Astrocyte (in vitro differentiated cells and primary cell): ENCODE measurements around the gene ZNF23. TPM values are rescaled to one million over a fixed set of nuclear protein-coding genes. Genes with fewer than 3 reads are reported as not detected.

ENCODE experiments used
- DNase-seq: peaks from one replicate; pipeline ENCODE4 v3.0.0-alpha.2; 2010; ENCODE audit warnings: low read depth
- FAIRE-seq: peaks from 2 replicates; lab custom pipeline; 2011; peaks lifted over from hg19 to GRCh38; lab: Jason Lieb, UNC
- H2AFZ ChIP-seq: 2 replicates; pipeline ENCODE4 v1.6.0; 2012; ENCODE audit warnings: low read depth, low read length, inconsistent platforms
- H3K27ac ChIP-seq: 2 replicates; pipeline ENCODE4 v1.5.1; 2011; ENCODE audit warnings: low read depth, low read length, inconsistent platforms
- H3K27me3 ChIP-seq: 2 replicates; pipeline ENCODE4 v1.6.0; 2011; ENCODE audit warnings: low read length, inconsistent platforms; ENCODE audit not compliant: insufficient read depth
- H3K36me3 ChIP-seq: 2 replicates; pipeline ENCODE4 v1.5.1; 2011; ENCODE audit warnings: low read length, inconsistent platforms; ENCODE audit not compliant: insufficient read depth
- H3K4me1 ChIP-seq: 2 replicates; pipeline ENCODE4 v1.5.1; 2011; ENCODE audit warnings: low read length, inconsistent platforms; ENCODE audit not compliant: insufficient read depth
- H3K4me2 ChIP-seq: 2 replicates; pipeline ENCODE4 v1.6.0; 2012; ENCODE audit warnings: low read length, inconsistent platforms
- H3K4me3 ChIP-seq: 2 replicates; pipeline ENCODE4 v1.5.1; 2011; ENCODE audit warnings: low read depth, mild to moderate bottlenecking, low read length, inconsistent platforms; ENCODE audit not compliant: insufficient read depth
- H3K79me2 ChIP-seq: 2 replicates; pipeline ENCODE4 v1.6.0; 2012; ENCODE audit warnings: mild to moderate bottlenecking, low read length, inconsistent platforms; ENCODE audit not compliant: insufficient read depth
- H3K9ac ChIP-seq: 2 replicates; pipeline ENCODE4 v1.6.0; 2012; ENCODE audit warnings: mild to moderate bottlenecking, low read length, inconsistent platforms
- H3K9me3 ChIP-seq: 2 replicates; pipeline ENCODE4 v1.5.1; 2012; ENCODE audit warnings: low read depth, mild to moderate bottlenecking, low read length, inconsistent platforms; ENCODE audit not compliant: insufficient read depth
- H4K20me1 ChIP-seq: 2 replicates; pipeline ENCODE4 v1.6.0; 2012; ENCODE audit warnings: low read length, inconsistent platforms; ENCODE audit not compliant: insufficient read depth
- H3K27ac Mint-ChIP-seq: one replicate; pipeline ENCODE4 v1.8.0; 2021; ENCODE audit warnings: mild to moderate bottlenecking, mixed read lengths; ENCODE audit not compliant: unreplicated experiment
- H3K27me3 Mint-ChIP-seq: one replicate; pipeline ENCODE4 v1.8.0; 2021; ENCODE audit warnings: low read depth, mixed read lengths; ENCODE audit not compliant: unreplicated experiment
- H3K36me3 Mint-ChIP-seq: one replicate; pipeline ENCODE4 v1.8.0; 2021; ENCODE audit warnings: low read depth, mixed read lengths; ENCODE audit not compliant: unreplicated experiment
- H3K4me1 Mint-ChIP-seq: one replicate; pipeline ENCODE4 v1.8.0; 2021; ENCODE audit warnings: low read depth, mixed read lengths; ENCODE audit not compliant: unreplicated experiment
- H3K4me3 Mint-ChIP-seq: one replicate; pipeline ENCODE4 v1.8.0; 2021; ENCODE audit warnings: mild to moderate bottlenecking, moderate library complexity, mixed read lengths; ENCODE audit not compliant: unreplicated experiment
- H3K9me3 Mint-ChIP-seq: one replicate; pipeline ENCODE4 v1.8.0; 2021; ENCODE audit warnings: mild to moderate bottlenecking, mixed read lengths; ENCODE audit not compliant: unreplicated experiment
- EZH2 ChIP-seq: IDR thresholded peaks from 2 replicates; pipeline ENCODE4 v1.6.1; 2012; ENCODE audit warnings: mild to moderate bottlenecking, low read length, inconsistent platforms; ENCODE audit not compliant: insufficient read depth
- total RNA-seq: library from RNA; stranded (reverse); gene quantifications from 2 replicates; pipeline ENCODE4 v1.2.1, GENCODE V29; 2021
- TF ChIP-seq, protein P1 (sequence below): IDR thresholded peaks from 2 replicates; pipeline ENCODE4 v1.5.1; 2011; ENCODE audit warnings: low read depth, mild to moderate bottlenecking, inconsistent platforms, low read length, moderate library complexity; ENCODE audit not compliant: insufficient read depth

ZNF23 gene
- total RNA-seq, 1 donor from 2014 or later: 12.4 TPM

- Histone ChIP-seq H3K36me3 (no peaks in the 10 kb centered on the region), H3K4me2 (no peak overlapping the region), H3K27me3 (no peaks in the 10 kb centered on the region), H3K4me3 (no peak overlapping the region), H3K9me3 (peaks cover 3% of the 10 kb centered on the region), H3K79me2 (no peaks in the 10 kb centered on the region), H3K4me1 (no peaks in the 10 kb centered on the region), H3K27ac (no peak overlapping the region), H4K20me1 (no peaks in the 10 kb centered on the region), H3K9ac (no peak overlapping the region), H2AFZ (no peak overlapping the region)
- Mint-ChIP-seq H3K27me3 (peaks cover 20% of the 10 kb centered on the region), H3K4me1 (no peaks in the 10 kb centered on the region), H3K9me3 (peaks cover 12% of the 10 kb centered on the region), H3K4me3 (no peak overlapping the region), H3K27ac (no peak overlapping the region), H3K36me3 (peaks cover 3% of the 10 kb centered on the region)
- no peak for TF ChIP-seq EZH2
- TF ChIP-seq, protein P1, sequence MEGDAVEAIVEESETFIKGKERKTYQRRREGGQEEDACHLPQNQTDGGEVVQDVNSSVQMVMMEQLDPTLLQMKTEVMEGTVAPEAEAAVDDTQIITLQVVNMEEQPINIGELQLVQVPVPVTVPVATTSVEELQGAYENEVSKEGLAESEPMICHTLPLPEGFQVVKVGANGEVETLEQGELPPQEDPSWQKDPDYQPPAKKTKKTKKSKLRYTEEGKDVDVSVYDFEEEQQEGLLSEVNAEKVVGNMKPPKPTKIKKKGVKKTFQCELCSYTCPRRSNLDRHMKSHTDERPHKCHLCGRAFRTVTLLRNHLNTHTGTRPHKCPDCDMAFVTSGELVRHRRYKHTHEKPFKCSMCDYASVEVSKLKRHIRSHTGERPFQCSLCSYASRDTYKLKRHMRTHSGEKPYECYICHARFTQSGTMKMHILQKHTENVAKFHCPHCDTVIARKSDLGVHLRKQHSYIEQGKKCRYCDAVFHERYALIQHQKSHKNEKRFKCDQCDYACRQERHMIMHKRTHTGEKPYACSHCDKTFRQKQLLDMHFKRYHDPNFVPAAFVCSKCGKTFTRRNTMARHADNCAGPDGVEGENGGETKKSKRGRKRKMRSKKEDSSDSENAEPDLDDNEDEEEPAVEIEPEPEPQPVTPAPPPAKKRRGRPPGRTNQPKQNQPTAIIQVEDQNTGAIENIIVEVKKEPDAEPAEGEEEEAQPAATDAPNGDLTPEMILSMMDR: no peak
- FAIRE-seq (no peak), DNase-seq (no peak)
Measured at GRCh38 chr16:71402007-71402406, 60.0 kb downstream of the ZNF23 start.

GRCh38 chr16:71399801-71400563, 62.1 kb downstream of the ZNF23 start:
- no peaks in the 10 kb centered on the region for H3K4me1 Mint-ChIP-seq
- peaks cover 8% of the 10 kb centered on the region for H3K9me3 Mint-ChIP-seq
- no peak overlapping the region for H3K4me3 Mint-ChIP-seq
- peaks cover 3% of the 10 kb centered on the region for H3K9me3 ChIP-seq
- FAIRE-seq: no peak
- H3K36me3 ChIP-seq: no peaks in the 10 kb centered on the region
- H3K79me2 ChIP-seq: no peaks in the 10 kb centered on the region
- H3K36me3 Mint-ChIP-seq: peaks cover 3% of the 10 kb centered on the region
- H3K4me2 ChIP-seq: no peak overlapping the region
- no peak overlapping the region for H3K9ac ChIP-seq
- H3K27ac Mint-ChIP-seq: no peak overlapping the region
- no peaks in the 10 kb centered on the region for H3K27me3 ChIP-seq
- H3K27ac ChIP-seq: no peak overlapping the region
- H2AFZ ChIP-seq: no peak overlapping the region
- H3K27me3 Mint-ChIP-seq: peaks cover 17% of the 10 kb centered on the region
- H3K4me3 ChIP-seq: no peak overlapping the region
- TF ChIP-seq, protein P1: no peak
- TF ChIP-seq EZH2: no peak
- no peaks in the 10 kb centered on the region for H4K20me1 ChIP-seq
- DNase-seq: no peak
- no peaks in the 10 kb centered on the region for H3K4me1 ChIP-seq

Other genes with a start within 250 kb of the ZNF23 start
- gene HYDIN, start 231.5 kb downstream of the ZNF23 start, total RNA-seq: 1.1 and 1.4 TPM in 2 replicates
- 16.0 TPM in 2 replicates for gene CMTR2, start 172.8 kb downstream of the ZNF23 start, total RNA-seq
- 4.2 TPM in 2 replicates for gene CALB2, start 103.5 kb downstream of the ZNF23 start, total RNA-seq
- gene TLE7, start 20.2 kb downstream of the ZNF23 start, total RNA-seq: not detected in 2 replicates
- 2.8 and 2.9 TPM in 2 replicates for gene ZNF19, start 27.1 kb upstream of the ZNF23 start, total RNA-seq
- gene CHST4, start 64.2 kb upstream of the ZNF23 start, total RNA-seq: 0.09 TPM in 1 of 2 replicates, not detected in the other
- not detected in 2 replicates for gene TAT, start 114.8 kb upstream of the ZNF23 start, total RNA-seq
- gene MARVELD3, start 163.9 kb upstream of the ZNF23 start, total RNA-seq: 0.89 and 1.4 TPM in 2 replicates